SK-N-MC (cell line): ENCODE measurements around the gene GPC3.
A peak's percentile ranks its signal among the peaks of the same experiment; 100 is the strongest.
"Not testable (repeated sequence)": the region's sequence is repeated elsewhere in the genome, so short reads cannot be mapped to it uniquely, and the experiment has no call there.

Experiments
- DNase-seq: peaks from one replicate; pipeline ENCODE4 v3.0.0-alpha.2; 2011; ENCODE audit warnings: low read depth, low spot score
- H3K27ac ChIP-seq: fragments of 200-600 bp; sonication (generic); 2 replicates; pipeline ENCODE4 v1.5.1; 2016; ENCODE audit warnings: mixed run types
- H3K36me3 ChIP-seq: fragments of 200-600 bp; sonication (generic); 2 replicates; pipeline ENCODE4 v1.6.1; 2017; ENCODE audit warnings: antibody characterized with exemption, low read length, mixed read lengths; ENCODE audit not compliant: insufficient read depth
- H3K4me3 ChIP-seq: fragments of 200-600 bp; sonication (generic); 2 replicates; pipeline ENCODE4 v1.5.1; 2016
- H3K9ac ChIP-seq: fragments of 200-600 bp; sonication (generic); 2 replicates; pipeline ENCODE4 v1.8.0; 2017; ENCODE audit warnings: mixed run types, mixed read lengths; ENCODE audit not compliant: insufficient read length
- H3K9me3 ChIP-seq: fragments of 200-600 bp; sonication (generic); 2 replicates; pipeline ENCODE4 v1.6.1; 2017; ENCODE audit warnings: low read depth, mild to moderate bottlenecking, antibody characterized with exemption, low read length, moderate library complexity, mixed read lengths
- EZH2 ChIP-seq: fragments of 200-600 bp; sonication (generic); IDR thresholded peaks from one replicate; pipeline ENCODE4 v1.6.1; 2017; ENCODE audit warnings: antibody characterized with exemption
- FOXP2 ChIP-seq: optimal IDR thresholded peaks from 2 replicates; pipeline ENCODE3; 2011; ENCODE audit warnings: mild to moderate bottlenecking, moderate library complexity; ENCODE audit not compliant: insufficient read depth; ENCODE audit errors: extremely low read length, control extremely low read depth
- POLR2AphosphoS5 ChIP-seq: IDR thresholded peaks from 2 replicates; pipeline ENCODE4 v1.6.1; 2012; ENCODE audit warnings: mild to moderate bottlenecking, low read depth, low read length, borderline replicate concordance

The GPC3 gene

GRCh38 chrX:133985164-133985966 lies at the start of gene GPC3:
Gene GPC3, minus strand, starts transcription at chrX:133985594.
- TF ChIP-seq FOXP2 (no peak), EZH2 (no peak), POLR2AphosphoS5 (no peak)
- peak within 1 kb of the TSS; percentile 33; the same call in 1 of the 2 replicates for H3K4me3 ChIP-seq
- no peak for DNase-seq
- no peak within 1 kb of the TSS for H3K27ac ChIP-seq
- H3K9ac ChIP-seq = no peak within 1 kb of the TSS
- H3K36me3 ChIP-seq = no peaks in the 10 kb centered on the region
- no peaks in the 10 kb centered on the region for H3K9me3 ChIP-seq

- H3K9me3 ChIP-seq = no peaks in the 10 kb centered on the region
- H3K36me3 ChIP-seq = no peaks in the 10 kb centered on the region
- no peak overlapping the region for H3K4me3 ChIP-seq
- no peak for TF ChIP-seq POLR2AphosphoS5
- no peak for TF ChIP-seq EZH2
- TF ChIP-seq FOXP2 = no peak
- H3K9ac ChIP-seq = no peak overlapping the region
- no peak overlapping the region for H3K27ac ChIP-seq
- no peak for DNase-seq
These were observed 47.0 kb upstream of the GPC3 start for GRCh38 chrX:134032441-134032840.

- H3K36me3 ChIP-seq = no peaks in the 10 kb centered on the region
- no peaks in the 10 kb centered on the region for H3K9me3 ChIP-seq
- DNase-seq = no peak
- H3K9ac ChIP-seq = no peak overlapping the region
- no peak for TF ChIP-seq POLR2AphosphoS5
- no peak for TF ChIP-seq FOXP2
- H3K4me3 ChIP-seq = no peak overlapping the region
- no peak overlapping the region for H3K27ac ChIP-seq
These were observed 41.3 kb upstream of the GPC3 start for GRCh38 chrX:134026565-134027311.

GRCh38 chrX:134025986-134026545 lies 40.7 kb upstream of the GPC3 start:
- no peaks in the 10 kb centered on the region for H3K36me3 ChIP-seq
- H3K9me3 ChIP-seq = no peaks in the 10 kb centered on the region
- no peak for DNase-seq
- H3K4me3 ChIP-seq = no peak overlapping the region
- no peak overlapping the region for H3K27ac ChIP-seq
- no peak overlapping the region for H3K9ac ChIP-seq
- TF ChIP-seq POLR2AphosphoS5 (no peak), FOXP2 (no peak), EZH2 (no peak)

- H3K27ac ChIP-seq = no peak overlapping the region
- no peak for DNase-seq
- H3K36me3 ChIP-seq = no peaks in the 10 kb centered on the region
- no peak overlapping the region for H3K9ac ChIP-seq
- TF ChIP-seq EZH2 (no peak), POLR2AphosphoS5 (no peak), FOXP2 (no peak)
- no peaks in the 10 kb centered on the region for H3K9me3 ChIP-seq
- H3K4me3 ChIP-seq = no peak overlapping the region
These were observed 39.4 kb upstream of the GPC3 start for GRCh38 chrX:134024686-134025377.

- DNase-seq = no peak
- no peak overlapping the region for H3K4me3 ChIP-seq
- no peaks in the 10 kb centered on the region for H3K9me3 ChIP-seq
- no peak overlapping the region for H3K27ac ChIP-seq
- no peak for TF ChIP-seq EZH2
- TF ChIP-seq POLR2AphosphoS5 = no peak
- no peak for TF ChIP-seq FOXP2
- H3K36me3 ChIP-seq = no peaks in the 10 kb centered on the region
- no peak overlapping the region for H3K9ac ChIP-seq
These were observed 38.5 kb upstream of the GPC3 start for GRCh38 chrX:134023851-134024281.

- Histone ChIP-seq H3K9me3 (no peaks in the 10 kb centered on the region), H3K27ac (no peak overlapping the region), H3K36me3 (no peaks in the 10 kb centered on the region), H3K9ac (no peak overlapping the region), H3K4me3 (no peak overlapping the region)
- no peak for DNase-seq
- TF ChIP-seq FOXP2 = no peak
- TF ChIP-seq POLR2AphosphoS5 = no peak
- TF ChIP-seq EZH2 = no peak
These were observed 35.5 kb upstream of the GPC3 start for GRCh38 chrX:134020910-134021309.

- no peak overlapping the region for H3K27ac ChIP-seq
- H3K36me3 ChIP-seq = no peaks in the 10 kb centered on the region
- no peak overlapping the region for H3K9ac ChIP-seq
- H3K9me3 ChIP-seq = no peaks in the 10 kb centered on the region
- TF ChIP-seq FOXP2 (no peak), POLR2AphosphoS5 (no peak), EZH2 (no peak)
- no peak overlapping the region for H3K4me3 ChIP-seq
- DNase-seq = no peak
These were observed 34.3 kb upstream of the GPC3 start for GRCh38 chrX:134019567-134020206.

- not testable (repeated sequence) for H3K9me3 ChIP-seq, H3K4me3 ChIP-seq, H3K9ac ChIP-seq, H3K36me3 ChIP-seq, DNase-seq, H3K27ac ChIP-seq
These were observed 30.9 kb upstream of the GPC3 start for GRCh38 chrX:134016309-134016708.

GRCh38 chrX:134015510-134015909 lies 30.1 kb upstream of the GPC3 start:
- not testable (repeated sequence) for H3K9ac ChIP-seq, DNase-seq, H3K27ac ChIP-seq, H3K4me3 ChIP-seq, H3K9me3 ChIP-seq, H3K36me3 ChIP-seq
